PFSK-1 (cell line): ENCODE results near the gene ZXDC.

Experiments used
- POLR2AphosphoS5 ChIP-seq: IDR thresholded peaks from 2 replicates; pipeline ENCODE4 v1.6.1; 2012; ENCODE audit warnings: low read depth, mild to moderate bottlenecking, control low read depth, low read length, moderate library complexity
- REST ChIP-seq, 2 experiments: IDR thresholded peaks; 2 replicates each; pipeline versions ENCODE4 v1.6.1 to v1.8.0; 2011 to 2012; ENCODE audit warnings: low read depth in 2 of 2, low read length in 2 of 2, control low read depth in 1 of 2, inconsistent platforms in 1 of 2, mild to moderate bottlenecking in 1 of 2, moderate library complexity in 1 of 2; ENCODE audit not compliant: insufficient read depth in 1 of 2
- SIN3A ChIP-seq: IDR thresholded peaks from 2 replicates; pipeline ENCODE4 v1.6.1; 2012; ENCODE audit warnings: mild to moderate bottlenecking, low read length, moderate library complexity, borderline replicate concordance; ENCODE audit not compliant: insufficient read depth
- TAF1 ChIP-seq: IDR thresholded peaks from 2 replicates; pipeline ENCODE4 v1.6.1; 2012; ENCODE audit warnings: low read length, control low read depth, borderline replicate concordance; ENCODE audit not compliant: insufficient read depth

GRCh38 chr3:126464494-126464893 lies 11.2 kb downstream of the ZXDC start:
- TF ChIP-seq POLR2AphosphoS5 = no peak
- TF ChIP-seq TAF1 = no peak
- TF ChIP-seq REST (IDR thresholded peaks at IDR 0.05; ENCODE audit: insufficient read depth in 1 of 2, low read depth in 2 of 2, low read length in 2 of 2) = no peak
- TF ChIP-seq SIN3A = no peak
